HG03521 (cell line): ENCODE results near the gene SEC23A.
"Not testable (repeated sequence)": the region's sequence is repeated elsewhere in the genome, so short reads cannot be mapped to it uniquely, and the experiment has no call there.

Experiments
- ATAC-seq: cut with Tn5 transposase; IDR thresholded peaks from one replicate; pipeline ENCODE4 v1.9.1; 2021; ENCODE audit warnings: mild to moderate bottlenecking, moderate library complexity; ENCODE audit not compliant: unreplicated experiment

SEC23A gene

GRCh38 chr14:39102969-39103957, at the start of gene SEC23A:
SEC23A (minus strand) TSS chr14:39103235; CDS start chr14:39096118, 7,117 bp downstream.
- ATAC-seq, result peak; percentile 93

DNA sequence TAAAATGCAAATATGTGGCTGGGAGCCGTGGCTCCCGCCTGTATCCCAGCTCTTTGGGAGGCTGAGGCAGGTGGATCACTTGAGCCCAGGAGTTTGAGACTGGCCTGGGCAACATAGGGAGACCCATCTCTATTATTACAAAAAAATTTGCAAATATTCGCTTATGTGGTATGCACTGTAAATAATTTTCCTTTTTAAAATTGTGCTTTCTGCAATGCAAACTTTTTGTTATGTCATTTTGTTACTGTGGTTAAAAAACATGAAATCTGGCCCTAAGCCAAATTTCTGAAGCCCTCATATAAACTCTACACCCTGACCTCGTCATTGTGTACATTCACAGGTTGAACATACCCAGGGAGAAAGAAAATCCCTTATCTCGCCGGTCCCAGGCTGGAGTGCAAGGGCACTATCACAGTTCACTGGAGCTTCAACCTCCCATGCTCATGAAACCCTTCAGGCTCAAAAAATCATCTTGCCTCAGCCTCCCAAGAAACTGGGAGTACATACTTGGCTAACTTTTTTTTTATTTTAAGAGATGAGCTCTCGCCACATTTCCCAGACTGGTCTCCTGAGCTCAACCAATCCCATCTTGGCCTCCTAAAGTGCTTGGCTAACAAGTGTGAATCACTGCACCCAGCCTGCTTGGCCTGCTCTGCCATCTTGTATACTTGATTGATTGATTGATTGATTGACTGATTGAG, 42.4 kb upstream of the SEC23A start:
- ATAC-seq, result no peak

DNA sequence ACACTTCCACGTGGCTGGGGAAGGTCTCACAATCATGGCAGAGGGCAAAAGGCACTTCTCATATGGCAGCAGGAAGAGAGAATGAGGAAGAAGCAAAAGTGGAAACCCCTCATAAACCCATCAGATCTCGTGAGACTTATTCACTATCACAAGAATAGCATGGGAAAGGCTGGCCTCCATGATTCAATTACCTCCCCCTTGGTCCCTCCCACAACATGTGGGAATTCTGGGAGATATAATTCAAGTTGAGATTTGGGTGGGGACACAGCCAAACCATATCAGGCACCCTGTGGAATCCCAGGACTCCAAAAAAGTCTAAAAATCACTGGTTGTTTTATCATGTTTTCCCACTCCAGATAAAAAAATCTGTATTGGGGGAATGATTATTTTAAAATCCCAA, 40.2 kb upstream of the SEC23A start:
- not testable (repeated sequence) for ATAC-seq

DNA sequence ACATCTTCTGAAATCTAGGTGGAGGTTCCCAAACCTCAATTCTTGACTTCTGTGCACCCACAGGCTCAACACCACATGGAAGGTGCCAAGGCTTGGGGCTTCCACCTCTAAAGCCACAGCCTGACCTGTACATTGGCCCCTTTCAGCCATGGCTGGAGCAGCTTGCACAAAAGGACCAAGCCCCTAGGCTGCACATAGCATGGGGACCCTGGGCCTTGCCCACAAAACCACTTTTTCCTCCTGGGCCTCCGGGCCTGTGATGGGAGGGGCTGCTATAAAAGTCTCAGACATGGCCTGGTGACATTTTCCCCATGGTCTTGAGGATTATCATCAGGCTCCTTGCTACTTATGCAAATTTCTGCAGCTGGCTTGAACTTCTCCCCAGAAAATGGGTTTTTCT, 38.6 kb upstream of the SEC23A start:
- ATAC-seq, result not testable (repeated sequence)

DNA sequence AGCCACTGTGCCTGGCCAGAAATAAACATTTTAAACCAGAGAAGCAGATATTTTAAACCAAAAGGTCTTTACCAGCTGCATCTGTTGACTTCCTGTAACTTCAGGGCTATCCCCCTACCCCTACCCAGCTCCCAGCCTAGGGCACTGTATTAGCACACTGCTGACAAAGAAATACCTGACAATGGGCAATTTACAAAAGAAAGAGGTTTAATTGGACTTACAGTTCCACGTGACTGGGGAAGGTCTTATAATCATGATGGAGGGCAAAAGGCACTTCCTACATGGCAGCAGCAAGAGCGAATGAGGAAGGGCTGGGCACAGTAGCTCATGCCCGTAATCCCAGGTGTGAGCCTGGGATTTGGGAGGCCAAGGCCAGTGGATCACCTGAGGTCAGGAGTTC, 37.1 kb upstream of the SEC23A start:
- ATAC-seq, result no peak

GRCh38 chr14:39138440-39138839, 35.4 kb upstream of the SEC23A start:
- ATAC-seq, result no peak

DNA sequence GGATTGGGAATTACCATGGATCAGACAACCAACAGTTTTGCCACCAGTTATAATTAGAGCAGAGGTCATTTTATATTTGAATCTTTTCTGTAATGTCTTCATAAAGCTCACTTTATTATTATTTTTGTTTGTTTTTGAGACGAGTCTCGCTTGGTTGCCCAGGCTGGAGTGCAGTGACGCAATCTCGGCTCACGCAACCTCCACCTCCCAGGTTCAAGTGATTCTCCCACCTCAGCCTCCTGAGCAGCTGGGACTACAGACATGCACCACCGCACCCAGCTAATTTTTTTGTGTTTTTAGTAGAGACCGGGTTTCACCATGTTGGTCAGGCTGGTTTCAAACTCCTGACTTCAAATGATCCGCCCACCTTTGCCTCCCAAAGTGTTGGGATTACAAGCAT, 34.8 kb upstream of the SEC23A start:
- not testable (repeated sequence) for ATAC-seq

DNA sequence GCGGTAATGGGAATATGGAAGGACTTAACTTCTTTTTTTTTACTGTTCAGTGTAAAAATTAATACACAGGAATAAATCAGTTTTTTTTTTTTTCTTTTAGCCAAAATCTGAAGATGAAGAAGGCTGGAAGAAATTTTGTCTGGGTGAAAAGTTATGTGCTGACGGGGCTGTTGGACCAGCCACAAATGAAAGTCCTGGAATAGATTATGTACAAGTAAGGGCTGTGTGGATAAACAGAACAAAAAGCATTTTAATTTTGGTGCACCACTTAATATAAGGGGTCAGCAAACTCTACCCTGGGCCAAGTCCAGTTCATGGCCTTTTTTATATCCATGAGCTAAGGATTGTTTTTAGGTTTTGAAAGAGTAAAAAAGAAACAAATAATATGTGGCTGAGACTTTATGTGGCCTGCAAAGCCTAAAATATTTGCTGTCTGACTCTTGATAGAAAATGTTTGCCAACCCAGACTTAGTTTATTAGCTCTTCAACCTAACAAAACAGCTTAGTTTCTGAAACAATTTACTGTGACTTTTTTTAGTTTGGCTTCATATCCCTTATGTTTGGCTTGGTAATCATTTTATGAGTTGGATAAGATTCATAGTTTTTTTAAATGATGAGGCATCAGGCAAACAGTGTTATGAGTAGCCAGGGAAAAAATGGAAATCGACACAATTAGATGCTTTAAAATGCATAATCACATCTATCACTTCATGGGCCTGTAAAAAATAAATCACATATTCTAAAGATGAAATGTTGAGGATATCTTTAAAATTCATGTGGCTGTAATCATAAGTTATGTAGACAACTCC, 19.5 kb upstream of the SEC23A start:
- no peak for ATAC-seq

DNA sequence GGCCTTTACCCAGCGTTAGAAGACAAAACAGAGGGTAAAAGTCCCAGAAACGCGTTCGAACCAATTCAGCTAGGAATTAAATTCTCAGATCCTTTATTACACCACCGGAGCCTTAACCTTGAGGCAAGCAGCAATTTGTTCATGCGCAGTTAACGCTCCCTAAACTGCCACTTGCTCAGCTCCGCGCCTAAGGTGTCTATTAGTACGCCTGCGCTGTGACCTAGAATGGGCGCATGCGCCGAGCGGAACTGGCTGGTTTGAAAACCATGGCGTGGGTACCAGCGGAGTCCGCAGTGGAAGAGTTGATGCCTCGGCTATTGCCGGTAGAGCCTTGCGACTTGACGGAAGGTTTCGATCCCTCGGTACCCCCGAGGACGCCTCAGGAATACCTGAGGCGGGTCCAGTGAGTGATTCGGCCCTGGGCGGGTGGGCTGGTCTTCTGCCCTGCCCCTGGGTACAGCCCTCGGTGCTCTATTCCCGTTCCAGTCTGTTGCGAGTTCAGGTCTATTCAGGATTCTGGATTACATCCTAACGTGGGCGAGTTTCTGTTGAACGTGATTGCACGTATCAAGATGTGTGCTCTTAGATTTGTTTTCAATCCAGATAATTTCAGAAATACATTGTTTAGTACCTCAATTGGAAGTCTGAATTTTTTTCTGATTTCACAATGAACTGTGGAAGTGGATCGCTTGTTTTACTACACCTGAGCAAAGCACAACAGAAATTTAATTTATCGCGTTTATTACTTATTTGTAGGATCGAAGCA, 11.2 kb upstream of the SEC23A start, which contains the start of gene GEMIN2:
GEMIN2 (plus strand) TSS at position 251 of the 766 bp plus-strand sequence; CDS start at position 267, 16 bp downstream.
- peak; percentile 92 for ATAC-seq

- no peak for ATAC-seq
Observed at GRCh38 chr14:39113685-39114072, 10.6 kb upstream of the SEC23A start.

GRCh38 chr14:39109893-39110715, 7.1 kb upstream of the SEC23A start:
- no peak for ATAC-seq

GRCh38 chr14:39108791-39109190, 5.8 kb upstream of the SEC23A start:
- ATAC-seq, result no peak

DNA sequence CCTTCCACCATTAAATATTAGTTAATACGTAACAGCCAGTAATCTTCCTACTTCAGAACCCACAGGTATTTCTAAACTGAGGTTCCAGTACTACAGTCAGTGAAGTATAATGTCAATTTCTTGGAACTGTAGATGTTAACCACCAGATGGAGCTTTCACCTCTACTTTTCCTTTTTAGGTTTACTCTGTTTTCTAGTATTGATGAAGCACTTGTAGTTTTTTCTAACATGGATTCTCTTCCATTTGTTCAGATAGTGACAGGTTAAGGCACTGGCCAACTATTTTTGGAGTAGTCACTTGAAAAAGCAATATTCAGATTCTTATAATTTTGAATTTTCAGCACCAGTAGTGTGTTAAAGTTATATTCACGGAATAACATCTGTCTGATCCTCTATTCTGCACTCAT, 4.6 kb upstream of the SEC23A start:
- no peak for ATAC-seq

DNA sequence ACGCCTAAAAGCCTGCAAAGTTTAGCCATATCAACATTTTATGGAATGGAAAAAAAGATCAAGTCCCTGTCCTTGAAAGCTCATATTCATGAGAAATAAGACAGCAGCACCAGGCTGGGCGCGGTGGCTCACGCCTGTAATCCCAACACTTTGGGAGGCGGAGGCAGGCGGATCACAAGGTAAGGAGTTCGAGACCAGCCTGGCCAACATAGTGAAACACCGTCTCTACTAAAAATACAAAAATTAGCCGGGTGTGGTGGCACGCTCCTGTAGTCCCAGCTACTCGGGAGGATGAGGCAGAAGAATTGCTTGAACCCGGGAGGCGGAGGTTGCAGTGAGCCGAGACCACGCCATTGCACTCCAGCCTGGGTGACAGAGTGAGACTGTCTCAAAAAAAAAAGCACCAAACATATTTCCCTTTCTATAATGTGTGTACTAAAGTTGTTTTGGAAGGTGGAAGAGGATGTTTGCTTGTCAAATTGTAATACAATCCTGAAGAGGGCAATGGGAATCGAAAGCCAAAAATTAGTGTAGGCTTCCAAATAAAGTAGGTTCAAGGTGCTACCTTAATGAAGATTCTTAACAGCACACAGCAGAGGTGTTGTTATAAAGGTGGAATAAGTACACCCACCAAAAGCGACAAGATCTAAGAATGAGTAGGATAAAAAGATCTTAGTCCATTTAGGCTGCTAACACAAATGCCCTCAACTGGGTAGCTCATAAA, 1.2 kb upstream of the SEC23A start:
- ATAC-seq, result not testable (repeated sequence)

DNA sequence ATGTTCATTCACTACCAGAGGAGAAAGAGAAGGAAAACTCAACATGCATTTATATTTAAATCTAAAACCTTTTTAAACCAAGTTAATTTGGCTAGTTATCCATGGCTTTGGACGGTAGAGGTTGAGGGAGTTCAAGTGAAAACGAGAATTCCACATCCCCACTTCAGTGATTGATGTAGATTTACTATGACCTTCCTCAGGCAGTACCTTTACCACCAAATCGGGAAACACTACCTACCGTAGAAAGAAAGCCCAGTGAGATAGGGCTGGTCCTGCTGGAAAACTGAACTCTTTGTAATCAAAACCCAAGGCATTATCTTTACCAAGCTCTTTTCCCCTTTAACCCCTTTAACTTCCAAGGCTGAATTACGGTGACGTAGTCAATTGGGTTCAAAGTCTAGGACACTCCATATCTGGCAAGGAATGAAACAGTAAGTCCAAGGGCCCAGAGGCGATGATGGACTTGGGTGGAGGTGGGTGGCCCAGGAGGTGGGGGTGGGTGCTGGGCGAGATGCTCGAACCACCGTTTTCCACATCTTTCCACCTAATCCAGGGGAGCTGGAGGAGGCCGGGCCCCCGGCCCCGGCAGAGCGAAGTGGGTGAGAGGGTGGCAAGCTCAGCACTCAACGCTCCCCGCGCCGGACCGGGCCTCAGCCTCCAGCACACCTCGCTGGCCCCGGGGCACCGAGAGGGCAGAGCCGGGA, 618 bp downstream of the SEC23A start:
- no peak for ATAC-seq

GRCh38 chr14:39099748-39100147, 3.3 kb downstream of the SEC23A start:
- ATAC-seq, result no peak

GRCh38 chr14:39099215-39099614, 3.8 kb downstream of the SEC23A start:
- not testable (repeated sequence) for ATAC-seq

DNA sequence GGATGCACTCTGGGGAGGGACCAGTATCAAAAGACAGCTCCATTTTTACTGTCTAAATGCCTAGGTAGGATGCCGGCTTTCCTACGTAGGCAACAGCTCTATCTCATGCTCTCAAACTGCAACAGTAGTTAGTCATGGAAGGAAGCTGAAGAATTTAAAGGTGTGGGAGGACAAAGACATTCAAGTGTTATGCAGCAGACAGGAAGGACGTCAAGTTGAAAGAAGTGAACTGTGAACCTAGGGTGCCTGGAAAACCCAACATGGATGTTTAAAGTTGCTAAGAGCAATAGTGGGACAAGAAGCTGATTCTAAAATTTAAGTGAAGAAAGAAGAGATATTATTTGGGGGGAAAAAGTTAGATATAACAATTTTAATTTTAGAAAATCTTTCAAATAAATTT, 5.9 kb downstream of the SEC23A start:
- ATAC-seq, result no peak
